ENCODE measurements around the gene MCAT.

Gene MCAT

DNA sequence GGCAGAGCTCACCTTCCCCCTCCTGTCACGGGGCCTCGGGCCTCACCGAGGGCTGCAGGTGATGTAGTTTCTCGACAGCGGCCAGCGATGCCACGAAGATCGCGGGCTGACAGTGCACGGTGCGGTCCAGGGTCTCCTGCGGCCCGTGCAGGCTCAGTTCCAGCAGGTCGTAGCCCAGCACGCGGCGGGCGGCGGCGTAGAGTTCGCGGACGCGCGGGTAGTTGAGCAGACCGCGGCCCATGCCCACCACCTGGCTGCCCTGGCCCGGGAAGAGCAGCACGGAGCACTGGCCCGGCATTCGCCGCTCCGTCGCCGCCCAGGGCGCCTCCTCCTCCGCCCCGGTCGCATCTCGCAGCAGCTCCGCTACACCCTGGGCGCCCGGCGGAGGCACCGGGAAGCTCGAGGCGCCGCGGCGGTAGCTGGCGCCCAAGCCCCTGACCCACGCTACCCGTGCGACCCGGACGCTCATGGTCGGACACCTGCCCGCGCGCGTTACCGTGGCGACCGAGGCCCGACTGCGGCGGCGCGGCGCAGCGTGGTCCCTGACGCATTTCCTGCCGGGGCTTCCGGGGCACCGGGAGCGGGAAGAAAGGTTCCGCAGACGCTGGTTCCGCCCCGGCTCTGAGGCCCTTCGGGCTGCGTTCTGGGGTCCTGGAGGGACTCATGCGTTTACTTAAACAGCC is at the start of gene MCAT:
MCAT (minus strand) TSS at position 519 of the 683 bp plus-strand sequence; CDS start at position 469, 50 bp downstream.
- DNase-seq = peak; percentile 93

DNA sequence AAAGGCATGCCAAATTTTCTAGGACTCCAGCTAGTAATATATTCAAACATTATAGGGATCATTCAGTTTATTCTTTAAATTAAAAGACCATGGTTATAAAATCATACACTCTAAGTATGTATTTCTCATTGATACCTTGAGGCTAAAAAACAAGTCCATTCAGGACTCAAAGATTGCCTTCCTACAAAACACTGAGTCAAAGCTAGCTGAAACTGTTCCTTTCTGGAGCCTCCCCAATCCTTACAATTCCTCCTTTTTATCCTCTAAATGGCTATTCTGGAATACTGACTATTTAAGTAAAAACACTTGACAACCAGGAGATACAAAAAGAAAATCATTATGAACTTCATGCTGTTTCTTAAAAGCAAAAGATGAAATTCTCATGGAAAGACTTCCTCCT is 48.6 kb upstream of the MCAT start:
- no peak for DNase-seq

GRCh38 chr22:43188829-43189545 is 45.8 kb upstream of the MCAT start:
- no peak for DNase-seq

DNA sequence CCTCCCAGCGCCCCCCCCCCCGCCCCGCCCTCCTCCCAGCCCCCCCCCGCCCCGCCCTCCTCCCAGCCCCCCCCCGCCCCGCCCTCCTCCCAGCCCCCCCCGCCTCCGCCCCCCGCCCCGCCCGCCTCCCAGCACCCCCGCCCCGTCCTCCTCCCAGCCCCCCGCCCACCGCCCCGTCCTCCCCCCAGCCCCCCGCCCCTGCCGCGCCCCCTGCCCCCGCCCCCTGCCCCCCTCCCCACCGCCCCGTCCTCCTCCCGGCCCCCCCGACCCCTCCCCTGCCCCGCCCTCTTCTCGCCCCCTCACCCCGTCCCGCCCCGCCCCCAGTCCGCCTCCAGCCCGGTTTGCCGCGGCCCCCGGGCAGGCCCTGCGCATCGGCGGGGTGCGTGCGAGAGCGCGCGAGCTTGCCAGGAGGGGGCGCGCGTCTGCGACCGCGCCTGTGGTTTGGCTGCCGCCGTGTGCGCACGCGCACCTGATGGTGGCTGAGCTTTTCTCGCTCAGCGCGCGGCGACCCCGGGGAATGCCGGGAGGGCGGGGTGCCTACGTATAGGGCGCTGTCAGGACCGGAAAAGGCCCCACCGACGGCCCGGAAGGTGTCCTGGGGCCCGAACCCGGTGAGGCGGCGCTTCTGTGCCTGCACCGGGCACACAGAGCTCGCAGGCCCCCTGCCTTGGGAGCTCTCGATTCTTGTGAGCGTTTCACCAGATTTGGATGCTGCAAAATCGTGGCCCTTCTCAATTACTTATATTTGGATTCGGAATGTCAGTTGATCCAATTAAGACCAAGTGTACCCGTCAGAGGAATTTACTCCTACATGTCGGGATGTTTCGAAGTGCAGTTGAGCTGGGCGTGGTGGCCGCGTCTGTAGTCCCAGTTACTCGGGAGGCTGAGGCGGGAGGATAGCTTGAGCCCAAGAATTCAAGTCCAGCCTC is 44.2 kb upstream of the MCAT start:
- DNase-seq = peak; percentile 99

GRCh38 chr22:43186272-43187170 is 43.3 kb upstream of the MCAT start, which contains the start of gene TTLL12:
Gene TTLL12, minus strand, starts transcription at chr22:43187134. Its CDS starts 65 bp downstream, at chr22:43187069.
- DNase-seq = peak; percentile 88

GRCh38 chr22:43185860-43186261 is 42.7 kb upstream of the MCAT start:
- DNase-seq = no peak

- DNase-seq = no peak
Measured at GRCh38 chr22:43183496-43184277, 40.5 kb upstream of the MCAT start.

DNA sequence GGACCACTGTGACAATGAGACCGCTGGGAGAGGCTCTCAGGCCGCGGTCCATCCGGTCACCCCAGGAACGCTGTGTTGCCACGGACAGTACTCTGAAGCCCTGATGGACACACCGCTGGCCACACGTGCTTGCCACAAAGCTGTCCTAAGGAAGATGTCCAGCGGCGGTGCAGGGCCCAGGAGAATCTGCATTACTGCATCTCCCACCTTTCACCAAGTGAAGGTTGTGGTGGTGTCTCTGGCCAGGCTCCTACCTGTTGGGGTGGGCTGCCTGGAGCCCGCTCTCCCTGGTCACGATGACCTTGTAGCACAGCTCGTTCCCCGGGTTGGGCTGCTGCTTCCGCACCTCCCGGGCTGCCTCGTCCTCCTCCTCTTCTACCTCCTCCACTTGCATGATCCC is 39.5 kb upstream of the MCAT start:
- no peak for DNase-seq

- DNase-seq = no peak
Measured at GRCh38 chr22:43182118-43182517, 38.9 kb upstream of the MCAT start.

- no peak for DNase-seq
Measured at GRCh38 chr22:43181321-43182076, 38.3 kb upstream of the MCAT start.

DNA sequence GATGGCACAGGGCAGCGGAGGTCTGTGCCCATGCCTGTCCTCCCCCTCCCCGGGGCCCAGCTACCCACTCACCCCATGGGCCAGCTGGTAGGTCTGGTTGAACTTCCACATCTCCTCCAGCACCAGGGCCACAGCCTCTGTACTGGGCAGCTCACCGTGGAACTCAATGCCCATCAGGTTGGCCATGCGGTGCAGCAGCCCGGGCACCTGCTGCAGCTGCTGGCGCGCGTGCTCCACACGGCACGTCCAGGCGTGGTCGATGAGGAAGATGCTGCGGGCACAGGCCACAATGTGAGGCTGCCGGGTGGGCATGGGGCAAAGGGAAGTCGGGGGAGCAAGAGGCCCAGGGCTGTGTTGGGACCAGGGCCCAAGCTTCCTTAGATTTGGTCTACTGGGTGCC is 37.5 kb upstream of the MCAT start:
- no peak for DNase-seq

- no peak for DNase-seq
Measured at GRCh38 chr22:43179911-43180195, 36.7 kb upstream of the MCAT start.

DNA sequence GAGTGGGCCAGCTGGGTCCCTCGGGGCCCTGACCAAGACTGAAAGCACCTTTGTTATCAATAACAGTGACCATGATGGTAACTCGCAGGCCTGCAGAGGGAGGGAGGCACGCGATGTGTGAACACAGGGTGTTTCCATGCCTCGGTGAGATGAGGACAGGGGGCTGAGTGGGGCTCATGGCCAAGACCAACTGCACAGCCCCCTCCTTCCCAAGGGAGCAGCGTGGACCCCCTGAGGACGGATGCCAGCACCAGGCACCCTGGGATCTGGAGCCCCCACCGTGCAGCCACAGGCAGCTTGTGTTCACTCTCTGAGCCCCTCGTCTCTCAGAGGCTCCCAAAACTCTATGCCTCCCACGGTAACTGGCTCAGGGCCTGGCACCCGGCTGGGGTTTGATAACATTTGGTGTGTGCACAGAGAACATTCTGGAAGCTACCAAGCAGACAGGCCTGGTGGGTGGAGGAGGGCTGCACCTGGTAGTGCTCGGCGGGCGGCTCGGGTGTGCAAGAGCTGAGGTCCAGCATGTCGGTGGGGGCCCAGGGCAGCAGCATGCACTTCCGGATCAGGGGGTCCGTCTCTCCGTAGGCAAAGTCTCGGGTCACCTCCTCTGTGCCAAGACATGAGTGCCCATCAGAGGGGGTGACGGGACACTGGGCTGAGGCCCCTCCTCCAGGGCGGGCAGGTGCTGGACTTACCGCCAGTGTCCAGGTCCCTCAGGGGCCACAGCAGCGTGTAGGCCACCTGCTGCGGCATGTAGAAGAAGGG is 36.1 kb upstream of the MCAT start:
- DNase-seq = no peak

GRCh38 chr22:43177479-43177878 is 34.3 kb upstream of the MCAT start:
- no peak for DNase-seq

GRCh38 chr22:43176090-43176489 is 32.9 kb upstream of the MCAT start:
- DNase-seq = no peak

GRCh38 chr22:43174941-43175531 is 31.8 kb upstream of the MCAT start:
- DNase-seq = no peak

- no peak for DNase-seq
Measured at GRCh38 chr22:43173976-43174720, 30.9 kb upstream of the MCAT start.

DNA sequence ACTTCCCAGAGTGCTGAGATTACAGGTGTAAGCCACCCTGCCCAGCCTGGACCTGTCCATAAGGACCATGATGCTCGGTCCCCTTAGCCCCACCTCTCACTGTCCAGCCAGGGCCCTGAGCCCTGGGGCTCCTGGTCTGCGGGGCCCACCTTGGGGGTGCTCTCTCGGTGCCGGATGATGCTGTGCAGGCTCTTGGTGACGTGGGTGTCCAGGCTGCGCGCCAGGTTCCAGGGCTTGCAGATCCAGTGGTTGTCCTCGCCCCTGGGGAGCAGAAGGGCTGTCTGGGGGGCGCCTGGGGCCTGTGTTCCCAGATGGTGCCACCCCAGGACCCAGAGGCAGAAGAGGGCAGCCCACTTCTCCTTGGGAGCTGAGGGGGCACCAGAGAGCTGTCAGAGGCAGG is 30.4 kb upstream of the MCAT start:
- DNase-seq = no peak

DNA sequence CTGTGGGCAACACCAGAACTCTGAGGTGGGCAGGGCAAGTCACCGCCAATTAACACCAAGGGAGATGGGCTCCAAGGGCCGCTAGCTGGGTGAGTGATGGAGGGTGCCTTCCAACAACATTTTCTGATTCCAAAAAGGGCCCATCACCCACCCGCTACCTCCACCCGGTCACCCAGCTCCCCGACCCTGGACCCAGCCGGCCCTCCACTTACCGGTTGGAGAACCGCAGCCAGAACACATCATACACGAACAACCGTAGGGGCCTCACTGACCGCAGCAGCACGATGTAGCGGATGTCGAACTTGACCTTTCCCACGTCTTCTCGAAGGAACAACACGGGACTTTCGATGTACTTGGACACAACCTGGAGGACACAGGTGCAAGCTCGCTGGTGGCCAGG is 29.0 kb upstream of the MCAT start:
- no peak for DNase-seq

Measured in activated effector memory CD4-positive, alpha-beta T cell treated with anti-CD3 and anti-CD28 coated beads, Interleukin-2, amount 50 U/mL, for 16 hours (primary cell).